HFFc6 (cell line): ENCODE results near the gene PTGDR2. TPM values are rescaled to one million over a fixed set of nuclear protein-coding genes. Genes with fewer than 3 reads are reported as not detected.

ENCODE experiments used
- DNase-seq: peaks from one replicate; pipeline ENCODE4 v3.0.0-alpha.2; 2018
- H3K27ac Mint-ChIP-seq: 2 replicates; pipeline ENCODE4 v1.8.0; 2020; ENCODE audit warnings: mild to moderate bottlenecking, mixed read lengths
- H3K27me3 Mint-ChIP-seq: 2 replicates; pipeline ENCODE4 v1.8.0; 2021; ENCODE audit warnings: mild to moderate bottlenecking, moderate library complexity, mixed read lengths; ENCODE audit not compliant: insufficient read depth
- H3K36me3 Mint-ChIP-seq: 2 replicates; pipeline ENCODE4 v1.8.0; 2021; ENCODE audit warnings: low read depth, mixed read lengths
- H3K4me1 Mint-ChIP-seq: 2 replicates; pipeline ENCODE4 v1.8.0; 2020; ENCODE audit warnings: low read depth, mixed read lengths
- H3K4me3 Mint-ChIP-seq: 2 replicates; pipeline ENCODE4 v1.8.0; 2020; ENCODE audit warnings: mild to moderate bottlenecking, moderate library complexity, mixed read lengths
- H3K9me3 Mint-ChIP-seq: 2 replicates; pipeline ENCODE4 v1.8.0; 2020; ENCODE audit warnings: mild to moderate bottlenecking, mixed read lengths
- total RNA-seq, 6 experiments: library from RNA; stranded (reverse); fragmentation: NEBNext Ultra II Directional; extraction: Animal tissue kit (Norgen Biotek cat#: 25700); gene quantifications; 2 replicates in 1 of 6; 3 replicates in 5 of 6; pipeline ENCODE4 v1.2.3, GENCODE V29; 2021
- TF ChIP-seq, protein P1 (sequence below): fragments of 200-600 bp; sonication (generic); IDR thresholded peaks from 2 replicates; pipeline ENCODE4 v1.5.0; 2021; ENCODE audit warnings: antibody characterized with exemption, mild to moderate bottlenecking

PTGDR2 gene
- total RNA-seq, 6 experiments from 2014 or later: not detected

DNA sequence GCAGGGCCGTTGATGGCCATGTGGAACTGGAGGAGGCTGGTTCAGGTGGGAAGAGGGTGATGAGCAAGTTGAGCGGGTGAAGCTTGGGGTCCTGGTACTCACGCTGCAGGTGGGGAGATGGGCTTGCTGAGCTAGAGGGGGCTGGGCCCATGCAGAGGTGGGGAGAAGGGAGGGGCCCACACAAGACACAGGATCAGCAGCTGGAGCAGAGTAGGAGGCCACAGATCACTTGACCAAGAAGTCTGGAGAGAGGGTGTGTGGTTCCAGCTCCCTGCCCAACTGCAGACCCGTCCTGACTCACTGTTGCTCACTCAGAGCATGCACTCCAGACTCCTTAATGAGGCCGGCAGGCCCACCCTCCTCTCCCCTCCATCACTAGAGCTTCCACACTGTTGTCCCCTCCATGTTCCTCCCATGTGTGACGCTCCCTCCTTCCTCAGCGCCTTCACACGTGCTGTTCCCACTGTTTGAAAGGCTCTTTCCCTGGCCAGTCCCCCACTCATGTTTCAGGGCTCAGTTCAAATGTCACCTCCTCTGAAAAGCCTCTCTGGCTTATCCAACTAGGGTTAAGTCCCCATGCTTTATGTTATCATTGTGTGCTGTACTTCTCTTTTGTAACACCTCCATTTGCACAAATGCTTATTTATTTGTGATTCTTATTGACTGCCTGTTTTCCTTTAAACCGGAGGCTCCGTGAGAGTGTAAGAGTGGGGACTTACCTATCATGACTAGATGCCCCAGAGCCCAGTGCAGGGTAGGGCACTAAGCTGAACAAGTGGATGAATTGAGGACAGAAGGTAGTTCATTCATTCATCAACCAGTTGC lies 11.5 kb downstream of the PTGDR2 start:
- TF ChIP-seq, protein P1, sequence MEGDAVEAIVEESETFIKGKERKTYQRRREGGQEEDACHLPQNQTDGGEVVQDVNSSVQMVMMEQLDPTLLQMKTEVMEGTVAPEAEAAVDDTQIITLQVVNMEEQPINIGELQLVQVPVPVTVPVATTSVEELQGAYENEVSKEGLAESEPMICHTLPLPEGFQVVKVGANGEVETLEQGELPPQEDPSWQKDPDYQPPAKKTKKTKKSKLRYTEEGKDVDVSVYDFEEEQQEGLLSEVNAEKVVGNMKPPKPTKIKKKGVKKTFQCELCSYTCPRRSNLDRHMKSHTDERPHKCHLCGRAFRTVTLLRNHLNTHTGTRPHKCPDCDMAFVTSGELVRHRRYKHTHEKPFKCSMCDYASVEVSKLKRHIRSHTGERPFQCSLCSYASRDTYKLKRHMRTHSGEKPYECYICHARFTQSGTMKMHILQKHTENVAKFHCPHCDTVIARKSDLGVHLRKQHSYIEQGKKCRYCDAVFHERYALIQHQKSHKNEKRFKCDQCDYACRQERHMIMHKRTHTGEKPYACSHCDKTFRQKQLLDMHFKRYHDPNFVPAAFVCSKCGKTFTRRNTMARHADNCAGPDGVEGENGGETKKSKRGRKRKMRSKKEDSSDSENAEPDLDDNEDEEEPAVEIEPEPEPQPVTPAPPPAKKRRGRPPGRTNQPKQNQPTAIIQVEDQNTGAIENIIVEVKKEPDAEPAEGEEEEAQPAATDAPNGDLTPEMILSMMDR: no peak
- no peaks in the 10 kb centered on the region for H3K9me3 Mint-ChIP-seq
- DNase-seq: no peak
- H3K4me1 Mint-ChIP-seq: peaks cover 45% of the 10 kb centered on the region
- H3K4me3 Mint-ChIP-seq: peak overlapping the region; percentile 97
- peak overlapping the region; percentile 57 for H3K27ac Mint-ChIP-seq
- H3K36me3 Mint-ChIP-seq: peaks cover 6% of the 10 kb centered on the region
- peaks cover 5% of the 10 kb centered on the region for H3K27me3 Mint-ChIP-seq

DNA sequence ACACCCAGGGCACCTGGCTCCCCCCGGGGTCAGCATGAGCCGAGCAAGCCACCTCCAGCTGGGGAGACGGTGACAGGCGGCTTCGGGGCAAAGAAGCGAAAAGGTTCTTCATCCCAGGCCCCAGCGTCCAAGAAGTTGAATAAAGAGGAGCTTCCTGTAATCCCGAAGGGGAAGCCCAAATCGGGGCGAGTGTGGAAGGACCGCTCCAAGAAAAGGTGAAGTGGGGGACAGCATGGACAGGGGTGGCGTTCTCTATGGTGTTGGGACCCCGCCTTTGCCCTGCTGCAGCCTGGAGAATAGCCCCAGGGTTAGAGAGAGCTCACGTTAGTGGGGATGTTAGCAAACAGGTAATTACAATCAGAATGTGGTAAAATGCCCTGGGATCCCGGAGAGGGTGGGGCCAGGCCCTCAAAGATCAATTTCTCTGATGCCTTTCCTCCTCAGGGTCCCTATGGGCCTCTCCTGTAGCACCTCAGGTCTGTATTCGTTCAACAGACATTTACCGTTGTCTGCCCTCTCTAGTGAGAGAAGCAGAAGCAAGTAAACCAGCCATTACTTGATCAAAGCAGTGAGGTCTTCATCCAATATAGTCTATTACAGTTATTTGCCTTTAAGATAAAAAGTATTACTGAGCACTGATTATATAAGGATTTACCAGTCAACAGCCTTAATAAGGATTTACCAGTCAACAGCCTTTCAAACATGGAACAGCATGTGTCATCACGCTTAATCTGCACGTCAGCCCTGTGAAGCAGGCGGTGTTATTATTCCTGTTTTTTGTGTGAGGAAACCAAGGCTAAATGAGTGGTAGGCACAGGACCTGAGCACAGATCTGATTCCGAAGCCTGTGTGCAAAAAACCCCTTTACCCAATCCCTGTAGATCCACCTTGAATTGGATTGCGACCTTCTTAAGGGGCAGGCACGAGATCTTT lies 12.8 kb downstream of the PTGDR2 start:
- Mint-ChIP-seq H3K27ac (peak overlapping the region; percentile 86), H3K9me3 (no peaks in the 10 kb centered on the region), H3K36me3 (peaks cover 6% of the 10 kb centered on the region), H3K27me3 (peaks cover 6% of the 10 kb centered on the region; the same call in 1 of the 2 replicates), H3K4me1 (peaks cover 45% of the 10 kb centered on the region), H3K4me3 (peak overlapping the region; percentile 97)
- TF ChIP-seq, protein P1: no peak
- no peak for DNase-seq

DNA sequence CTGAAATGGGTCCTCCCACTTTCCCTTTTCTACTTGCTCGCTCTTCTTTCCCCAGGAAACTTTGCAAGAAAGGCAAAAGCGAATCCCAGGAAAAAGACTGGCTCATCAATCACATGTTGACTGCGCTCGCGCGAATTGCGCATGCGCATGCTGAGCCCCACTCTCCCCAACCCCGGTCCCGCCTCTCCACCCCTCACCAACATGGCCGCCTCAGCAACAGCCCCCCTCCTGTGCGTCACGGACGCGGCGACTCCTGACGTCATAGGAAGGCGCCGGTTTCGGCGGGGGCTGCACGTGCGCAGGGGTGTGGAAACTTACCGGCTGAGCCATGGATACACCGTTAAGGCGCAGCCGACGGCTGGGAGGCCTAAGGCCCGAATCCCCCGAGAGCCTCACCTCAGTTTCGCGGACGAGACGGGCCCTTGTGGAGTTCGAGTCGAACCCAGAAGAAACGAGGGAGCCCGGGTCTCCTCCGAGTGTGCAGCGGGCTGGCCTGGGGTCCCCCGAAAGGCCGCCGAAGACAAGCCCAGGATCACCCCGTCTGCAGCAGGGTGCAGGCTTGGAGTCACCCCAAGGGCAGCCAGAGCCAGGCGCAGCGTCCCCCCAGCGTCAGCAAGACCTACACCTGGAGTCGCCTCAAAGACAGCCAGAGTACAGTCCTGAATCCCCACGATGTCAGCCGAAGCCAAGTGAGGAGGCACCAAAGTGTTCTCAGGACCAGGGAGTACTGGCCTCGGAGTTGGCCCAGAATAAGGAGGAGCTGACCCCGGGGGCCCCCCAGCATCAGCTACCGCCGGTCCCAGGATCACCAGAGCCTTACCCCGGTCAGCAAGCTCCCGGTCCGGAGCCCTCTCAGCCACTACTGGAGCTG lies 13.7 kb downstream of the PTGDR2 start, which contains the start of gene CCDC86:
CCDC86 (plus strand) TSS at position 317 of the 871 bp plus-strand sequence; CDS start at position 329, 12 bp downstream.
- Mint-ChIP-seq H3K27ac (peak within 1 kb of the TSS; percentile 86), H3K4me1 (peaks cover 49% of the 10 kb centered on the region), H3K9me3 (no peaks in the 10 kb centered on the region), H3K4me3 (peak within 1 kb of the TSS; percentile 97), H3K36me3 (peaks cover 6% of the 10 kb centered on the region), H3K27me3 (peaks cover 13% of the 10 kb centered on the region; the same call in 1 of the 2 replicates)
- DNase-seq: peak; percentile 94
- TF ChIP-seq, protein P1: no peak

DNA sequence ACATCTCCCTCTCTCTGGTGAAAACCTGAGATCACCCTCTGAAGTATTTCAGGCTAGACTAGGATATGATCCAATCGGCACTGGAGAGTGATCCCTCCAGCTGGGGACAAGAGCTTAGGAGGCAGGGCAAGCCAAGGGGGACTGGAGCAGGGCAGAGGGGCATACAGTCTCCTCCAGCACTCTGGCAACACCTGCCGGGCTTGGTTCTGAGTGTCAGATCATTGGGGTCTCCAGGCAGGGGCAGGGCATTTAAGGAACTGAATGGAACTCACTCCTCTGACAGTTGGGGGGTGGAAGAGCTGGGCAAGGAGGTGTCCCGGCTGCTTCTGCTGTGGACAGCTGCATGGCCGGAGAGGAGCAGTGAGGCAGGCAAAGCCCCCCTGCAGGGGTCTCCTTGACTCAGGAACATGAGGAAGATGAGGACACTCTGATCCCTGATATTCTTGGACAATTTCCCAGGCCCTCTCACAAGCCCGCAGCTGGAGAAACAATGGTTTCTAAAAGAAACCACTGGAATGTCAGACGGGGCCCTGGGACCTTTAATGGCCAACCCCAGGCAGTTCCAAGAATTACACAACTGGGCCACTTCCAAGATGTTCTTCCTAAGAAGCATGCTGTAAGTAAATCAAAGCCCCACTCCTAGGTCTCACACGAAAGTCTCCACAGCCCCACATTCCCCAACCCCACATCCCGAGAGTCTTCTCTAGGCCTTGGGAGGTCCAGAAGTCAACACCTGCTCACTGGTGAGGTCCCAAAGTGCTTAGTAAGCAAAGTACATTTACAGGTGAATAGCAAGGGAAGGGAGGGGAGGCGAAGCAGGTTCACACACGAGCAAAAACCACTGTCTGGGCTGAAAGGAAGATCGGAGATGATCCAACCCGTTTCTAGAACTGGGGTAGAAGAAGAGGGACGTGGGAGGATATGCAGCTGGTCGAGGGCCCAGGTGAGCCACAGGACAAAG lies 15.0 kb downstream of the PTGDR2 start:
- peaks cover 12% of the 10 kb centered on the region; the same call in 1 of the 2 replicates for H3K27me3 Mint-ChIP-seq
- TF ChIP-seq, protein P1: no peak
- peaks cover 54% of the 10 kb centered on the region for H3K4me1 Mint-ChIP-seq
- H3K27ac Mint-ChIP-seq: peak overlapping the region; percentile 86
- peak overlapping the region; percentile 97 for H3K4me3 Mint-ChIP-seq
- H3K36me3 Mint-ChIP-seq: peaks cover 6% of the 10 kb centered on the region
- peak; percentile 75 for DNase-seq
- H3K9me3 Mint-ChIP-seq: no peaks in the 10 kb centered on the region
